C4-2B (cell line): ENCODE measurements around the gene ATXN8OS.

Source experiments
- CTCF ChIP-seq: fragments of 450-650 bp; conservative IDR thresholded peaks from 2 replicates; pipeline ENCODE4 v1.5.1; 2017; ENCODE audit warnings: mild to moderate bottlenecking
- ZFX ChIP-seq: fragments of 450-650 bp; IDR thresholded peaks from 2 replicates; pipeline ENCODE4 v1.6.1; 2017

DNA sequence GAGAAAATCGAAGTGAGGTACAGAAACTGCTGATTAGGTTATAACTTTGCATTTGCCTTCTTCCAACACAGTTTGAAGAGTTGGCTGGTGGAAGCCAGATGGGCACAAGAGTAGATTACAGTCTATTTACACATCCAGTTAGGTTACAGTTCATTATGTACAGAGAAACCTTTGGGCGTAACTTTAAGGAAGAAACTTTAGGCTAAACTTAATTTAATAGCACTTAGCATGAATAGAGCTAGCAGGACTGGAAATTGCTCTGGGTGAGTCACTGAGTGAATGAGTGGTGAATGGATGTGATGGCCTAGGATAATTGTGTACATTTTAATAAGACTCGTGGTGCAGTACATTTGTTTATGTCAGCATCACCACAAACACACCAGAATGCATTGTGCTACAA lies 63.5 kb downstream of the ATXN8OS start:
- TF ChIP-seq CTCF: no peak
- TF ChIP-seq ZFX: no peak
